Hematopoietic multipotent progenitor cell treated with erythropoietin and hydrocortisone succinate and interleukin-3 and kit ligand, for 17 days (in vitro differentiated cells): ENCODE data around the gene CTNNA1.

ENCODE experiments used
- DNase-seq: peaks from one replicate; pipeline ENCODE4 v3.0.0-alpha.2; 2015; ENCODE audit warnings: low spot score

CTNNA1 gene

GRCh38 chr5:138949223-138949574, 196.0 kb downstream of the CTNNA1 start:
- no peak for DNase-seq

- DNase-seq = no peak
These were observed 196.8 kb downstream of the CTNNA1 start for GRCh38 chr5:138949988-138950387.

- no peak for DNase-seq
These were observed 197.3 kb downstream of the CTNNA1 start for GRCh38 chr5:138950421-138951031.

GRCh38 chr5:138951091-138951985, 198.1 kb downstream of the CTNNA1 start:
- DNase-seq = no peak

GRCh38 chr5:138951986-138952735, 198.9 kb downstream of the CTNNA1 start:
- DNase-seq = no peak

GRCh38 chr5:138952962-138953361, 199.7 kb downstream of the CTNNA1 start:
- DNase-seq = no peak

- DNase-seq = peak; percentile 49
These were observed 200.4 kb downstream of the CTNNA1 start for GRCh38 chr5:138953387-138954256.

- no peak for DNase-seq
These were observed 201.2 kb downstream of the CTNNA1 start for GRCh38 chr5:138954257-138955012.

- no peak for DNase-seq
These were observed 201.9 kb downstream of the CTNNA1 start for GRCh38 chr5:138955013-138955660.

- DNase-seq = no peak
These were observed 202.6 kb downstream of the CTNNA1 start for GRCh38 chr5:138955671-138956295.

GRCh38 chr5:138956801-138957200, 203.6 kb downstream of the CTNNA1 start:
- DNase-seq = no peak

GRCh38 chr5:138960145-138960692, 207.0 kb downstream of the CTNNA1 start:
- DNase-seq = no peak

GRCh38 chr5:138961221-138961620, 208.0 kb downstream of the CTNNA1 start:
- no peak for DNase-seq

- DNase-seq = no peak
These were observed 208.5 kb downstream of the CTNNA1 start for GRCh38 chr5:138961729-138962128.

- DNase-seq = no peak
These were observed 209.6 kb downstream of the CTNNA1 start for GRCh38 chr5:138962614-138963370.

- DNase-seq = no peak
These were observed 210.6 kb downstream of the CTNNA1 start for GRCh38 chr5:138963763-138964371.

- no peak for DNase-seq
These were observed 211.5 kb downstream of the CTNNA1 start for GRCh38 chr5:138964647-138965201.

- no peak for DNase-seq
These were observed 212.4 kb downstream of the CTNNA1 start for GRCh38 chr5:138965626-138966025.
